ENCODE data around the gene HPCA. TPM values are rescaled to one million over a fixed set of nuclear protein-coding genes. Genes with fewer than 3 reads are reported as not detected.

Gene HPCA
- total RNA-seq, 1 donor from 2014 or later, result 0.86 TPM

DNA sequence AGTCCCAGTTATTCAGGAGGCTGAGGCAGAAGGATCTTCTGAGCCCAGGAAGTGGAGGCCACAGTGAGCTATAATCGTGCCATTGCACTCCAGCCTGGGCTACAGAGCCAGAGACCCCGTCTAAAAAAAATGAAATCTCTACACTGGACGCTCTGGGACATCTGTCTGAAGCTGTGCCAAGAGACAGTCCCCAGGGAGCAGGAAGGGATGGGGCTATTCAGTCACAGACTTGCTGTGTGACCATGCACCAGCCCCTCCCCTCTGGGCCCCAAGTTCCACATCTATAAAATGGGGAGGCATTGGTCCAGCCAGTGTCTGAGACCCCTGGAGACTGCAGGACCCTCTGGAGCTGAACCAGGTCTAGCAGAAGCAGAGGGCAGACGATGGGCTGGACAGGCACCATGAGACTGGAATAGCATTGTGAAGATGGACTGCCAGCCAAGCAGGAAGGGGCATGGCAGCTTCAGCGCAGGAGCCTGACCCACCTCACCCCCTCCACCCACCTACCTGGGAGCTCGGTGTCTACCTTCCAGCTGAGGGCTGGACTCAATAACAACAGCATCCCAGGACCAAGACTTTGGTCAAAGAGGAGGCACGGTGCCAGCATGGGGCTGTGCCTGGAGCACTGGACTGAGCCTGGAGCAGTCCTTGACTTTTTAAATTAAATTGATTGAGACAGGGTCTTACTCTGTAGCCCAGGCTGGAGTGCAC lies 13.4 kb downstream of the HPCA start:
- Mint-ChIP-seq H3K27me3 (ENCODE audit: low read depth) (peaks cover 77% of the 10 kb centered on the region), H3K36me3 (ENCODE audit: low read depth) (no peaks in the 10 kb centered on the region), H3K27ac (ENCODE audit: unreplicated experiment) (no peak overlapping the region), H3K4me3 (no peak overlapping the region), H3K4me1 (no peaks in the 10 kb centered on the region), H3K9me3 (no peaks in the 10 kb centered on the region)
- TF ChIP-seq, protein P1, sequence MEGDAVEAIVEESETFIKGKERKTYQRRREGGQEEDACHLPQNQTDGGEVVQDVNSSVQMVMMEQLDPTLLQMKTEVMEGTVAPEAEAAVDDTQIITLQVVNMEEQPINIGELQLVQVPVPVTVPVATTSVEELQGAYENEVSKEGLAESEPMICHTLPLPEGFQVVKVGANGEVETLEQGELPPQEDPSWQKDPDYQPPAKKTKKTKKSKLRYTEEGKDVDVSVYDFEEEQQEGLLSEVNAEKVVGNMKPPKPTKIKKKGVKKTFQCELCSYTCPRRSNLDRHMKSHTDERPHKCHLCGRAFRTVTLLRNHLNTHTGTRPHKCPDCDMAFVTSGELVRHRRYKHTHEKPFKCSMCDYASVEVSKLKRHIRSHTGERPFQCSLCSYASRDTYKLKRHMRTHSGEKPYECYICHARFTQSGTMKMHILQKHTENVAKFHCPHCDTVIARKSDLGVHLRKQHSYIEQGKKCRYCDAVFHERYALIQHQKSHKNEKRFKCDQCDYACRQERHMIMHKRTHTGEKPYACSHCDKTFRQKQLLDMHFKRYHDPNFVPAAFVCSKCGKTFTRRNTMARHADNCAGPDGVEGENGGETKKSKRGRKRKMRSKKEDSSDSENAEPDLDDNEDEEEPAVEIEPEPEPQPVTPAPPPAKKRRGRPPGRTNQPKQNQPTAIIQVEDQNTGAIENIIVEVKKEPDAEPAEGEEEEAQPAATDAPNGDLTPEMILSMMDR (conservative IDR thresholded peaks at IDR 0.05), result no peak
- DNase-seq (ENCODE audit: low read depth, low spot score), result no peak

DNA sequence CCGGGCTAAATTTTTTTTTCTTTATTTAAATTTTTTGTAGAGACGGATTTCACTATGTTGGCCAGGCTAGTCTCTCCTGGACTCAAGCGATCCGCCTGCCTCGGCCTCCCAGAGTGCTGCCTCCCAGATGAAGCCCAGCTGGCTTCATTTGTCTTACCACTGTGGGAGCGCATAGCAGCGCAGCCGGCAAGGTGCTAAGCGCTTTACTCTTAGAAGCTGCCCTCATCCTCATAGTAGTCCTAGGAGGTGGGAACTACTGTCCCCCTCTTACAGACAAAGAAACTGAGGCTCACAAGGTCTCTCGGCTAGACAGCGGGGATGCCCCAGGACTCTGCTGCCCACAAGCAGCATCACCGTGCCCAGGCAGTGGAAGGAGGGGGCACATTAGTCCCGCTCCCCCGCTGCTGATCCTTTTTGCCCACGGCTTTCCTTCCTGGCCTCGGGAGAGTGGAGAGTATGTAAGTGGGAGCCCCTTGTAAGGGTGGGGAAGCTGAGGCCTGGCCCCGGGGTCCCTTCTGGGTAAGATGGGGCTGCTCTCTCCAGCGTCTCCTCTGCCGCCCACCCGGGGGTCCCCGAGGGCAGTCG lies 14.2 kb downstream of the HPCA start:
- Mint-ChIP-seq H3K27ac (ENCODE audit: unreplicated experiment) (no peak overlapping the region), H3K36me3 (ENCODE audit: low read depth) (no peaks in the 10 kb centered on the region), H3K4me3 (peak overlapping the region; percentile 76), H3K4me1 (no peaks in the 10 kb centered on the region), H3K9me3 (no peaks in the 10 kb centered on the region), H3K27me3 (ENCODE audit: low read depth) (peaks cover 83% of the 10 kb centered on the region)
- TF ChIP-seq, protein P1 (conservative IDR thresholded peaks at IDR 0.05), result no peak
- DNase-seq (ENCODE audit: low read depth, low spot score), result no peak

DNA sequence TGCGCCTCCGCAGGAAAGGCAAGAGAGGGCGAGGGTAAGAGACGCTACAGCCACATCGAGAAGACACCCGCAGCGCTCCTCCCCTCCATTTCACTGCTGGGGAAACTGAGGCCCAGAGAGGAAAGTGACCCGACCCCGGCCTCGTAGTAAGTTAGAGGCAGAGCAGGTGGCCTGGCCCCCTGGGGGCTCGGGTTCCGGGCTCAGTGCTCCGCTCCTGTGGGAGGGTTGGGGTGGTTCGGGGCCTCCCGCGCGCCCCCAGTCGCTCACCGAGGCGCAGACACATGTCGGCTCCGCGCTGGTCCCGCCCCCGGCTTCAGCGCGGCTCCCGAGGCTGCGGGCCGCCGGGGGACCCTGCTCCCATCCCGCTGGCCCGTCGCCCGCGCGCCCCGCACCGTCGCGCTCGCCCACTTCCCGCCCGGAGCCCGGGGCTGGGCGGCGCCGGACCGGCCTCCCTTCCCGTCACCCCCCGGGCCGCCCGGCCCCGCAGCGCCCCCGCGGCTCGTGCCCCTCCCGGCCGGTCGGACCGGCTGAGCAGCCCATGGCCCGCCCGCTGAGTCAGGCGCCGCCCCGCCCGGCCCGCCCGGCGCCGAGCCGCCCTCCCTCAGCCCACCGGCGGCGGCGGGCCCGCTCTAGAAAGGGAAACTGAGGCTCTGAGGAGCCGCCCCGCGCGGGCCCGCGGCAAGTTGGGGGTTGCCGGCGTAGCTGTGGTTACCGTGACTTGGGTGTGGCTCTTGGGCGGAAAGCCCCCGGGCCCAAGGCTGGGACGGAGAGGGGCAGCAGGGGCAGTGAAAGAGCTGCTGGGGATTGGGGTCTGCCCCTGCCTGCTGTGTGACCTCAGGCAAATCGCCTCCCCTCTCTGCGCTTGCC lies 14.9 kb downstream of the HPCA start, which contains the start of gene TMEM54:
TMEM54 (minus strand) TSS at position 434 of the 867 bp plus-strand sequence; CDS start at position 283, 151 bp downstream.
- no peaks in the 10 kb centered on the region for H3K9me3 Mint-ChIP-seq
- peak within 1 kb of the TSS; percentile 81 for H3K4me3 Mint-ChIP-seq
- DNase-seq (ENCODE audit: low read depth, low spot score), result no peak
- peaks cover 81% of the 10 kb centered on the region for H3K27me3 Mint-ChIP-seq (ENCODE audit: low read depth)
- H3K27ac Mint-ChIP-seq (ENCODE audit: unreplicated experiment), result no peak within 1 kb of the TSS
- TF ChIP-seq, protein P1 (conservative IDR thresholded peaks at IDR 0.05), result no peak
- H3K4me1 Mint-ChIP-seq, result no peaks in the 10 kb centered on the region
- no peaks in the 10 kb centered on the region for H3K36me3 Mint-ChIP-seq (ENCODE audit: low read depth)

DNA sequence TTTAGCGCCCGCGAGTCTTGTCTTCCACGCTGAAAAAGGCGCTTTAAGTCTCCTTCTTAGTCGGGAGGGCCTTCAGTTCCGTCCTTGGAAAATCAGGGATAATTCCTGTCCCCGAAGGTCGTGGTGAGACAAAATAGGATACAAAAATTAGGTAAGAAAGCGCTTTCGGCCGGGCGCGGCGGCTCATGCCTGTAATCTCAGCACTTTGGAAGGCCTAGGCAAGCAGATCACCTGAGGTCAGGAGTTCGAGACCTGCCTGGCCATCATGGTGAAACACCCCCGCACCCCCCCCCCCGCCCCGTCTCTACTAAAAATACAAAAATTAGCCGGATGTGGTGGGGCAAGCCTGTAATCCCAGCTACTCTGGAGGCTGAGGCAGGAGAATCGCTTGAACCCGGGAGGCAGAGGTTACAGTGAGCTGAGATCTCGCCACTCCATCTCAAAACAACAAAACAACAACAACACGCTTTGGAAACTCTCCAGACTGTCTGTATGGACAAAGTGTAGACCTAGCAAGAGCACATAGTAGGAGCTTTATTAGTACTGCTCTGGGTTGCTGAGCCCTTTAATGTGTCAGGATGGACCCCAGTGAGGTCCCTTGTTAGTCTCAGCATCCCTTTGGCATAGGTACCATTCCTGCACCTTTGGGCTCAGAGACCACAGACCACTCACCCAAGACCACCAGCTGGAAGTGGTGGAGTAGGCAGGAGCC lies 15.7 kb downstream of the HPCA start:
- Mint-ChIP-seq H3K4me3 (peak overlapping the region; percentile 81), H3K4me1 (no peaks in the 10 kb centered on the region), H3K27ac (ENCODE audit: unreplicated experiment) (no peak overlapping the region), H3K9me3 (no peaks in the 10 kb centered on the region), H3K27me3 (ENCODE audit: low read depth) (peaks cover 77% of the 10 kb centered on the region), H3K36me3 (ENCODE audit: low read depth) (no peaks in the 10 kb centered on the region)
- TF ChIP-seq, protein P1 (conservative IDR thresholded peaks at IDR 0.05), result no peak
- DNase-seq (ENCODE audit: low read depth, low spot score), result no peak

DNA sequence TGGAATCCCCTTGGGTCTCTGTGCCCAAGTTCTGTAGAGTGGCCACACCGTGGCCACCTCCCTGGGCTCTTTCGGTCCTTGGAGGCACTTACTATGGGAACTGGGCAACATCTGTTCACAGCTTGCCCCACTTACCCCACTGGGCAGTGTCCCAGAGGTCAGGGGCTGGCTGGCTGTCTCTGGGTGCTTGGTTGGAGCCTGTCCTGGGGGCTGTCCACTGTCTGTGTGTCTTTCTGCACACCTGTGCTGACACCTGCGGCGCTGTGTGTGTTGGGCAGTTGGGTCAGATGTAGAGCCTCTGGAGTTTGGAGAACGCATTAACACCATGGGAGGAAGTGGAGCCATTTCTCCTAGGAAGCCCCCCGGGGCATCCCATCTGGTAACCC lies 16.2 kb downstream of the HPCA start:
- Mint-ChIP-seq H3K36me3 (ENCODE audit: low read depth) (no peaks in the 10 kb centered on the region), H3K9me3 (no peaks in the 10 kb centered on the region), H3K4me3 (peak overlapping the region; percentile 53), H3K4me1 (no peaks in the 10 kb centered on the region), H3K27ac (ENCODE audit: unreplicated experiment) (no peak overlapping the region), H3K27me3 (ENCODE audit: low read depth) (peaks cover 72% of the 10 kb centered on the region)
- no peak for DNase-seq (ENCODE audit: low read depth, low spot score)
- TF ChIP-seq, protein P1 (conservative IDR thresholded peaks at IDR 0.05), result no peak

Measured in neural crest cell (in vitro differentiated cells).